ENCODE results near the gene TUBG1. TPM values are rescaled to one million over a fixed set of nuclear protein-coding genes. Genes with fewer than 3 reads are reported as not detected.
"Not testable (repeated sequence)": the region's sequence is repeated elsewhere in the genome, so short reads cannot be mapped to it uniquely, and the experiment has no call there.

Gene TUBG1
- total RNA-seq, 1 donor from 2014 or later = 53.9 TPM

DNA sequence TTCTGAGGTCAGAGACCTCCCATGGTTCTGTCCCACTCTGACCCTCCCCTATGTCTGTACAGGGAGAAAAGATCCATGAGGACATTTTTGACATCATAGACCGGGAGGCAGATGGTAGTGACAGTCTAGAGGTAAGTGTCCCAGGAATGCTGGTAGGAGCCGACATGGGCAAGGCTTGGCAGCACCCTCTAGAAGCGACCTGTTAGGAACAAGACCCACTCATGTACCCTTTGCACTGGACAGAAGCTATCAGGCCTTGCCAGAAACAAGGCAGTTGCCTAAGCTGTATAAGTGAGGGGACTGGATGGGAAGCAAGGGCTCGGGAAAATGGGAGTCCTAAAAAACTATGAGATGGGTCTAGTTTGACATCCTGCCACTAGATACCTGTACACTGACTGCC, 2.5 kb downstream of the TUBG1 start:
- H3K36me3 Mint-ChIP-seq (ENCODE audit: insufficient read depth) = peaks cover 15% of the 10 kb centered on the region
- no peak overlapping the region for H3K4me3 Mint-ChIP-seq (ENCODE audit: low read depth)
- no peaks in the 10 kb centered on the region for H3K27me3 Mint-ChIP-seq
- TF ChIP-seq, protein P1, sequence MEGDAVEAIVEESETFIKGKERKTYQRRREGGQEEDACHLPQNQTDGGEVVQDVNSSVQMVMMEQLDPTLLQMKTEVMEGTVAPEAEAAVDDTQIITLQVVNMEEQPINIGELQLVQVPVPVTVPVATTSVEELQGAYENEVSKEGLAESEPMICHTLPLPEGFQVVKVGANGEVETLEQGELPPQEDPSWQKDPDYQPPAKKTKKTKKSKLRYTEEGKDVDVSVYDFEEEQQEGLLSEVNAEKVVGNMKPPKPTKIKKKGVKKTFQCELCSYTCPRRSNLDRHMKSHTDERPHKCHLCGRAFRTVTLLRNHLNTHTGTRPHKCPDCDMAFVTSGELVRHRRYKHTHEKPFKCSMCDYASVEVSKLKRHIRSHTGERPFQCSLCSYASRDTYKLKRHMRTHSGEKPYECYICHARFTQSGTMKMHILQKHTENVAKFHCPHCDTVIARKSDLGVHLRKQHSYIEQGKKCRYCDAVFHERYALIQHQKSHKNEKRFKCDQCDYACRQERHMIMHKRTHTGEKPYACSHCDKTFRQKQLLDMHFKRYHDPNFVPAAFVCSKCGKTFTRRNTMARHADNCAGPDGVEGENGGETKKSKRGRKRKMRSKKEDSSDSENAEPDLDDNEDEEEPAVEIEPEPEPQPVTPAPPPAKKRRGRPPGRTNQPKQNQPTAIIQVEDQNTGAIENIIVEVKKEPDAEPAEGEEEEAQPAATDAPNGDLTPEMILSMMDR (IDR thresholded peaks at IDR 0.05; ENCODE audit: unreplicated experiment) = no peak
- H3K9me3 Mint-ChIP-seq (ENCODE audit: low read depth) = no peaks in the 10 kb centered on the region
- no peak overlapping the region for H3K27ac Mint-ChIP-seq
- H3K4me1 Mint-ChIP-seq (ENCODE audit: low read depth) = peaks cover 15% of the 10 kb centered on the region
- DNase-seq (ENCODE audit: low spot score, unreplicated experiment) = no peak

DNA sequence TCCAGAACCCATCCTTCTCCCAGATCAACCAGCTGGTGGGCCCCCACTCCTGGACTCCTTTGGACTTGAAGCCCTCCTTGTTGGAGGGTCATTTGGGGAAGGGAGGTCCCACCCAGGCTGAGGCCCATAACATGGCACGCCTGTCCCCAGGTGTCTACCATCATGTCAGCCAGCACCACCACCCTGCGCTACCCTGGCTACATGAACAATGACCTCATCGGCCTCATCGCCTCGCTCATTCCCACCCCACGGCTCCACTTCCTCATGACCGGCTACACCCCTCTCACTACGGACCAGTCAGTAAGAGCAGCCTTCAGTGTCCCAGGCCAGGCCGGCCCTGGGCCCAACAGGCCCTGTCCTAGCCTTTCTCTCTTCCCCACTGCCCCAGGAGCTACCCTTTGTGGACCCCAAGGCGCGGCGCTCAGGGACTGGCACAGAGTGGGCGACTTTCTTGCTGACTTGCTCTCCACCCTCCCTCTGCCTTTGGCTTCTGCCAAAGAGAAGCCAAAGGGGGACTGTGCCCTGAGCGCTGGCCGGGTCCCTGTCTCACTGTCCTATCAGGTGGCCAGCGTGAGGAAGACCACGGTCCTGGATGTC, 4.3 kb downstream of the TUBG1 start:
- no peak overlapping the region for H3K4me3 Mint-ChIP-seq (ENCODE audit: low read depth)
- peaks cover 7% of the 10 kb centered on the region for H3K4me1 Mint-ChIP-seq (ENCODE audit: low read depth)
- TF ChIP-seq, protein P1 (IDR thresholded peaks at IDR 0.05; ENCODE audit: unreplicated experiment) = no peak
- H3K27ac Mint-ChIP-seq = no peak overlapping the region
- H3K36me3 Mint-ChIP-seq (ENCODE audit: insufficient read depth) = peaks cover 15% of the 10 kb centered on the region
- H3K9me3 Mint-ChIP-seq (ENCODE audit: low read depth) = no peaks in the 10 kb centered on the region
- DNase-seq (ENCODE audit: low spot score, unreplicated experiment) = no peak
- H3K27me3 Mint-ChIP-seq = no peaks in the 10 kb centered on the region

DNA sequence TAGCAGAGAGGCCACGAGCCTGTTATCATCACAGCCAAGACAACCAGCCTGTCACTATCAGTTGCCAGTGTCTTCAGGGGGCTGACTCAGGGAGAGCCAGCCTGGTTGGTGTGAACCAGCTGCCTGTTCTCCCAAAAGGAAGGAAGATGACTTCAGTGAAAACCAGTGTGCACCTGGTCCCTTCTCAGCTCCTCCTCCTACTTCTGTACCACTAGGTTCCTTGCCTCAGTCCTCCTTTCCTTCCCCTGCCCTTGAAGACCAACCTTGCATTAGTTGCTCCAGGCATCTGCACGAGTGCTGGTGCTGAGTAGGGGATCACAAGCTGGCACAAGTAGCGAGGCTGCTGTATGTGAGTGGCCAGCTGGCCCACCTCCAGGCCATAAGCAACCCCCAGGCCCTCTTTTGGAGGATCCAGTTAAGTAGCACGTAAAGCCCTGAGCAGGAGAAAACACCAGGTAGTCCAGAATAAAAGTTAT, 8.5 kb downstream of the TUBG1 start:
- Mint-ChIP-seq H3K4me1 (ENCODE audit: low read depth) (peaks cover 5% of the 10 kb centered on the region), H3K9me3 (ENCODE audit: low read depth) (no peaks in the 10 kb centered on the region), H3K27ac (peak overlapping the region; percentile 33), H3K27me3 (no peaks in the 10 kb centered on the region), H3K4me3 (ENCODE audit: low read depth) (no peak overlapping the region), H3K36me3 (ENCODE audit: insufficient read depth) (peaks cover 11% of the 10 kb centered on the region)
- TF ChIP-seq, protein P1 (IDR thresholded peaks at IDR 0.05; ENCODE audit: unreplicated experiment) = no peak
- DNase-seq (ENCODE audit: low spot score, unreplicated experiment) = no peak

DNA sequence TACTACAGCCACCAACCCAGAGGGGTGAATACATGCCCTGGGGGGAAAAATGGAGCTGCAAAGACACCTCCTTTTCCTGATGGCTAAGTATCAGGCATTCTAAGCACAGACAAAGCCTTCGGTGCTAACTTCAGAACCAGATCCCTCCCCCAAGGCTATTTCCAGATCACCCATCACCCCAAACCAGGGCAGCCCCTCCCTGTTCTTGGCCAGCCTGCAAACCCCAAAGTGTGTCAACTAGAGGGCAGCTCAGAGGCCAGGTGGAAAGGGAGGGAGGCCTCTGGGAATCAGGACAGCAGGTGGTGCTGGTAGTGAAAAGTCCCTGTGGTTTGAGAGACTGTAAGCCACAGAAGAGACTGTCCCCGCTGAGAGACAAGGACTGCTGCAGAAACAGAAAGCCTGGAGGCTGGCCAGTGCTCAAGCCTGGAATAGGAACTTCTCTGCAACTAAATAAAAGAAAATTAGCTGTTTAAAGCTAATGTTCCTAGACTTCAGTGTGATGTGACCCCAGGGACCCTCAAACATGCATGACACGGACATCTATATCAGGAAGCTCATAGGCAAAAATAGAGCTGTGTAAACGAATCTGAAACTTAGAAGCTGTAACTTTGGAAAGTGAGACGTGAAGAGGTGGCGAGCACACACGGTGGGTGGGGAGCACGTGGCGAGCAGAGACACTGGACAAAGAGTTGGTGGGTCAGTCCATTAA, 9.1 kb downstream of the TUBG1 start:
- H3K4me3 Mint-ChIP-seq (ENCODE audit: low read depth) = no peak overlapping the region
- no peaks in the 10 kb centered on the region for H3K27me3 Mint-ChIP-seq
- TF ChIP-seq, protein P1 (IDR thresholded peaks at IDR 0.05; ENCODE audit: unreplicated experiment) = peak; percentile 11
- H3K9me3 Mint-ChIP-seq (ENCODE audit: low read depth) = no peaks in the 10 kb centered on the region
- no peak overlapping the region for H3K27ac Mint-ChIP-seq
- H3K36me3 Mint-ChIP-seq (ENCODE audit: insufficient read depth) = peaks cover 9% of the 10 kb centered on the region
- peak; percentile 10 for DNase-seq (ENCODE audit: low spot score, unreplicated experiment)
- peaks cover 5% of the 10 kb centered on the region for H3K4me1 Mint-ChIP-seq (ENCODE audit: low read depth)

DNA sequence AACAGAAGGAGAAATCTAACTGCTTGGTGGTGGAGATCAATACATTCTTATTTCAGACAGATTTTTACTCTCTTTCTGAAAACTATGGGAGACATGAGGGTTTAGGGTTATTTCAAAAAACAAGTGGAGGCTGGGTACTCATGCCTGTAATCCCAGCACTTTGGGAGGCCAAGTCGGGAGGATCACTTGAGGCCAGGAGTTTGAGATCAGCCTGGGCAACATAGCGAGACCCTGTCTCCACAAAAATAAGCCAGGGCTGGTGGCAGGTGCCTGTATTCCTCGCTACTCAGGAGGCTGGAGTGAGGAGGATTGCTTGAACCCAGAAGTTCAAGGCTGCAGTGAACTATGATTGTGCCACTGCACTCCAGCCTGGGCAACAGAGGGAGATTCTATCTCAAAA, 12.5 kb downstream of the TUBG1 start:
- H3K36me3 Mint-ChIP-seq (ENCODE audit: insufficient read depth); DNase-seq (ENCODE audit: low spot score, unreplicated experiment); H3K4me3 Mint-ChIP-seq (ENCODE audit: low read depth); H3K27me3 Mint-ChIP-seq; H3K9me3 Mint-ChIP-seq (ENCODE audit: low read depth); H3K27ac Mint-ChIP-seq; H3K4me1 Mint-ChIP-seq (ENCODE audit: low read depth): not testable (repeated sequence)

DNA sequence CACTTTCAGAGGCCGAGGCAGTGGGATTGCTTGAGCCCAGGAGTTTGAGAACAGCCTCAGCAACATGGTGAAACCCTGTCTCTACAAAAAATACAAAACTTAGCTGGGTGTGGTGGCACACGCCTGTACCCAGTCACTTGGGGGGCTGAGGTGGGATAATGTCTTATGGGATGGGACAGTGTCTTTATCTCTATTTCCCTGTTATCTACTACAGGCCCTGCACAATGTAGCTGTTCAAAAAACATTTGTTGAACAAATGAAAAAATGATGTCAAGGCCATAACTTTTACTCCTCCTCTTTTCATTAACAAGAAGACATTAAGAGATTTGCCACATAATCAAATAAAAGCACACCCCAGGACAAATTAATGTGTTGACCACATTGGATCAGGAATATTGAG, 13.8 kb downstream of the TUBG1 start:
- DNase-seq (ENCODE audit: low spot score, unreplicated experiment) = no peak
- Mint-ChIP-seq H3K4me3 (ENCODE audit: low read depth) (no peak overlapping the region), H3K36me3 (ENCODE audit: insufficient read depth) (no peaks in the 10 kb centered on the region), H3K9me3 (ENCODE audit: low read depth) (no peaks in the 10 kb centered on the region), H3K27me3 (no peaks in the 10 kb centered on the region), H3K4me1 (ENCODE audit: low read depth) (peaks cover 5% of the 10 kb centered on the region), H3K27ac (no peak overlapping the region)
- TF ChIP-seq, protein P1 (IDR thresholded peaks at IDR 0.05; ENCODE audit: unreplicated experiment) = no peak

Measured in progenitor cell of endocrine pancreas (in vitro differentiated cells).